NCI-H2196 (cell line): ENCODE measurements around the gene S100PBP.

Experiments
- DNase-seq: peaks from one replicate; lab custom pipeline; 2025; ENCODE audit not compliant: unreplicated experiment; lab: John Stamatoyannopoulos, UW

The S100PBP gene

GRCh38 chr1:32869923-32870614, 52.6 kb downstream of the S100PBP start:
- no peak for DNase-seq

- no peak for DNase-seq
Observed at GRCh38 chr1:32870615-32871363, 53.3 kb downstream of the S100PBP start, which contains the start of gene FNDC5. TSS of gene FNDC5 (minus strand) at chr1:32870912.

- DNase-seq: no peak
Observed at GRCh38 chr1:32871364-32872191, 54.1 kb downstream of the S100PBP start.

- DNase-seq: no peak
Observed at GRCh38 chr1:32872192-32872460, 54.7 kb downstream of the S100PBP start.

GRCh38 chr1:32873484-32873883, 56.0 kb downstream of the S100PBP start:
- no peak for DNase-seq

GRCh38 chr1:32874860-32875752, 57.7 kb downstream of the S100PBP start:
- DNase-seq: no peak

GRCh38 chr1:32876341-32877210, 59.1 kb downstream of the S100PBP start:
- DNase-seq: peak; percentile 69

- DNase-seq: no peak
Observed at GRCh38 chr1:32877211-32878110, 60.0 kb downstream of the S100PBP start.

- DNase-seq: peak; percentile 28
Observed at GRCh38 chr1:32878183-32878582, 60.7 kb downstream of the S100PBP start.

- no peak for DNase-seq
Observed at GRCh38 chr1:32878637-32879041, 61.2 kb downstream of the S100PBP start.

GRCh38 chr1:32881291-32881690, 63.8 kb downstream of the S100PBP start:
- no peak for DNase-seq

- DNase-seq: peak; percentile 16
Observed at GRCh38 chr1:32881871-32882850, 64.7 kb downstream of the S100PBP start.

- no peak for DNase-seq
Observed at GRCh38 chr1:32883338-32884031, 66.0 kb downstream of the S100PBP start.

GRCh38 chr1:32884032-32884372, 66.5 kb downstream of the S100PBP start:
- DNase-seq: no peak

- DNase-seq: no peak
Observed at GRCh38 chr1:32884726-32885125, 67.3 kb downstream of the S100PBP start.

- DNase-seq: no peak
Observed at GRCh38 chr1:32885676-32886003, 68.2 kb downstream of the S100PBP start.
